HCT116 (cell line): ENCODE data around the gene PREX1. TPM values are rescaled to one million over a fixed set of nuclear protein-coding genes. Genes with fewer than 3 reads are reported as not detected.

Experiments
- ATAC-seq: fragments of 200-7000 bp; cut with Tn5 transposase; 2 replicates; pipeline ENCODE4 v1.9.1; 2020; ENCODE audit warnings: mild to moderate bottlenecking, moderate library complexity
- BruUV-seq: library from RNA; stranded (reverse); fragments of 400-500 nt; replicated peaks from 2 replicates; lab custom pipeline; 2021; lab: Mats Ljungman, UMichigan
- CTCF ChIA-PET: fragments of 300-600 bp; sonication (Branson Sonifier 250); formaldehyde crosslinking; loops from one replicate; lab custom pipeline; 2021; ENCODE audit warnings: antibody characterized with exemption; lab: Charles Lee
- POLR2A ChIA-PET: fragments of 300-600, 350-600 bp; sonication (Branson Sonifier 250); formaldehyde crosslinking; loops from one replicate; lab custom pipeline; 2021; ENCODE audit warnings: antibody characterized with exemption; lab: Charles Lee
- RAD21 ChIA-PET, 2 experiments: fragments of 300-600 bp; sonication (Branson Sonifier 250); formaldehyde crosslinking; loops; one replicate each; lab custom pipeline; 2023; ENCODE audit warnings: low total read pairs in 2 of 2; ENCODE audit not compliant: uncharacterized antibody in 2 of 2, unreplicated experiment in 2 of 2, low non-redundant PET in 1 of 2; lab: Charles Lee
- DNase-seq: peaks from one replicate; pipeline ENCODE4 v3.0.0-alpha.2; 2010; ENCODE audit warnings: low read depth, low spot score
- H2AFZ ChIP-seq: fragments of 200-600 bp; shearing (Covaris generic), sonication (generic); 2 replicates; pipeline ENCODE4 v1.6.1; 2017; ENCODE audit warnings: low read depth, mixed run types, mixed read lengths, antibody characterized with exemption, low read length; ENCODE audit not compliant: poor library complexity, severe bottlenecking
- H3K27ac ChIP-seq: 2 replicates; pipeline ENCODE4 v1.5.1; 2012; ENCODE audit warnings: low read depth, low read length
- H3K27me3 ChIP-seq: fragments of 200-600 bp; sonication (generic); 2 replicates; pipeline ENCODE4 v1.6.1; 2016; ENCODE audit warnings: mixed run types, low read length, mixed read lengths; ENCODE audit not compliant: insufficient read depth
- H3K36me3 ChIP-seq, 2 experiments: fragments of 200-500 bp in 1 of 2; fragments of 200-600 bp in 1 of 2; sonication (Bioruptor generic) in 1 of 2; sonication (generic) in 1 of 2; 2 replicates each; pipeline versions ENCODE4 v1.5.1 to v1.6.1; 2014 to 2016; ENCODE audit warnings: low read length in 2 of 2, inconsistent platforms in 1 of 2, mixed read lengths in 1 of 2, mixed run types in 1 of 2; ENCODE audit not compliant: insufficient read depth in 2 of 2, control insufficient read depth in 1 of 2
- H3K4me1 ChIP-seq, 2 experiments: fragments of 200-600 bp in 1 of 2; sonication (generic) in 1 of 2; 2 replicates each; pipeline versions ENCODE4 v1.5.1 to v1.6.1; 2012 to 2017; ENCODE audit warnings: low read length in 2 of 2, inconsistent platforms in 1 of 2, mild to moderate bottlenecking in 1 of 2, mixed read lengths in 1 of 2, mixed run types in 1 of 2, moderate library complexity in 1 of 2; ENCODE audit not compliant: insufficient read depth in 2 of 2, control insufficient read depth in 1 of 2
- H3K4me2 ChIP-seq: fragments of 200-600 bp; sonication (generic); 2 replicates; pipeline ENCODE4 v1.6.1; 2017; ENCODE audit warnings: mixed run types, low read length, mixed read lengths
- H3K4me3 ChIP-seq, 2 experiments: fragments of 200-600 bp in 1 of 2; sonication (generic) in 1 of 2; replicated peaks in 1 of 2; 2 replicates each; pipeline ENCODE4 v1.5.1; 2011 to 2016; ENCODE audit warnings: low read length in 2 of 2, control low read depth in 1 of 2, low read depth in 1 of 2, mild to moderate bottlenecking in 1 of 2, mixed read lengths in 1 of 2, mixed run types in 1 of 2
- H3K79me2 ChIP-seq: fragments of 200-600 bp; sonication (generic); 2 replicates; pipeline ENCODE4 v1.6.1; 2017; ENCODE audit warnings: mild to moderate bottlenecking, mixed run types, low read length, moderate library complexity, mixed read lengths; ENCODE audit not compliant: insufficient read depth
- H3K9ac ChIP-seq: fragments of 200-600 bp; sonication (generic); 2 replicates; pipeline ENCODE4 v1.6.1; 2016; ENCODE audit warnings: low read length, mixed read lengths
- H3K9me2 ChIP-seq: fragments of 200-600 bp; sonication (generic), shearing (Covaris generic); 2 replicates; pipeline ENCODE4 v1.6.1; 2017; ENCODE audit warnings: mixed run types, mild to moderate bottlenecking, moderate library complexity; ENCODE audit not compliant: insufficient read depth
- H3K9me3 ChIP-seq, 2 experiments: fragments of 200-500 bp in 1 of 2; fragments of 200-600 bp in 1 of 2; sonication (Bioruptor generic) in 1 of 2; sonication (generic) in 1 of 2; 2 replicates each; pipeline ENCODE4 v1.6.1; 2014 to 2017; ENCODE audit warnings: low read length in 2 of 2, mixed read lengths in 2 of 2, inconsistent platforms in 1 of 2, low read depth in 1 of 2, mild to moderate bottlenecking in 1 of 2, mixed run types in 1 of 2, moderate library complexity in 1 of 2; ENCODE audit not compliant: control insufficient read depth in 1 of 2, insufficient read depth in 1 of 2
- H4K20me1 ChIP-seq: fragments of 200-600 bp; sonication (generic), shearing (Covaris generic); 2 replicates; pipeline ENCODE4 v1.6.1; 2017; ENCODE audit warnings: mixed run types, mild to moderate bottlenecking, moderate library complexity; ENCODE audit not compliant: insufficient read depth
- CEBPB ChIP-seq: IDR thresholded peaks from 2 replicates; pipeline ENCODE4 v1.6.1; 2012; ENCODE audit warnings: low read depth
- FOSL1 ChIP-seq: IDR thresholded peaks from 2 replicates; pipeline ENCODE4 v1.6.1; 2012; ENCODE audit warnings: low read depth
- SIN3A ChIP-seq: IDR thresholded peaks from 2 replicates; pipeline ENCODE4 v1.6.1; 2012; ENCODE audit warnings: low read depth
- SP1 ChIP-seq: IDR thresholded peaks from 2 replicates; pipeline ENCODE4 v1.6.1; 2012; ENCODE audit warnings: low read depth
- ZFX ChIP-seq: fragments of 450-650 bp; IDR thresholded peaks from 2 replicates; pipeline ENCODE4 v1.6.1; 2017
- intact Hi-C: fragments of 100-400 bp; cut with micrococcal nuclease; formaldehyde crosslinking; loops from 2 replicates; pipeline ENCODE4 v1.10.0; 2022
- total RNA-seq: library from RNA; stranded (reverse); gene quantifications from one replicate; pipeline ENCODE4 v1.2.1, GENCODE V29; 2021; ENCODE audit not compliant: unreplicated experiment
- TF ChIP-seq, protein P1 (sequence below): IDR thresholded peaks from 2 replicates; pipeline ENCODE4 v1.6.1; 2011; ENCODE audit warnings: mild to moderate bottlenecking, low read length, moderate library complexity; ENCODE audit not compliant: insufficient replicate concordance; ENCODE audit errors: extremely low read depth

PREX1 gene
- total RNA-seq, 1 experiment from 2014 or later: 6.1 TPM

DNA sequence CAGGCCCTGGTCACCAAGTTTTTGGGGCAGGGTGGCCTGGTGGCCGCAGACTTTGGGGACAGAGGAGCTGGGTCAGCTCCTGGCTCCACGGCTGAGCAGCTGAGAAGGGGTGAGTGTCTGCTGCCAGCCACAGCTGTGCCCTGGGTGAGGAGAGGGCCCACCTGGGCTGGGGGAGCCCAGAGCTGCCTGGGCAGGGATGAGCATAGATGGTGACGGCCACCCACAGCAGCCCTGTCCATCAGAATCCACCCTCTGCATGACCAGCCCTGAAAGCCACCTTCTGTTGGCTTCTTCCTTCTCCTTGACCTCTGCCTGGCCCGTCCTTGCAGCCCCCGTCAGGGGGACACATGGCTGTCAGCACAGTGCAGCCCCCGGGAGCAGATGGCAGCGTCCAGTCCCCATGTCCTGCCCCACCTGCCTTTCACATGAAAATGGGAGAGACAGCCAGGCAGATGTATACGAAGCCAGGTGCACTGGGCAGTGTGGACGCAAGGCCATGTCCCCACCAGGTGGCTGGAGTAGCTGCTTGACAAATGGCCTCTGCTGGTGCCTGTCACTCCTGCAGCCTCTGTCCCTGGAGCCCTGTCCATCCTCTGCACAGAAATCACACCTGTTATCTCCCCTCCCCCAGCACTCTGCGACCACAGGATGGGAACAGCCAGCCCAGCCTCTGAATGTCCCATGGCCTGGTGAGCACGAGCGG is 220.8 kb downstream of the PREX1 start:
- Histone ChIP-seq H3K27me3 (no peaks in the 10 kb centered on the region; the same call in 1 of the 2 replicates), H3K9me3 (no peaks in the 10 kb centered on the region)
- no peak for DNase-seq
- RAD21 ChIA-PET: no interaction called here
- TF ChIP-seq CEBPB (no peak), SIN3A (no peak), ZFX (no peak), FOSL1 (no peak), SP1 (no peak)
- TF ChIP-seq, protein P1, sequence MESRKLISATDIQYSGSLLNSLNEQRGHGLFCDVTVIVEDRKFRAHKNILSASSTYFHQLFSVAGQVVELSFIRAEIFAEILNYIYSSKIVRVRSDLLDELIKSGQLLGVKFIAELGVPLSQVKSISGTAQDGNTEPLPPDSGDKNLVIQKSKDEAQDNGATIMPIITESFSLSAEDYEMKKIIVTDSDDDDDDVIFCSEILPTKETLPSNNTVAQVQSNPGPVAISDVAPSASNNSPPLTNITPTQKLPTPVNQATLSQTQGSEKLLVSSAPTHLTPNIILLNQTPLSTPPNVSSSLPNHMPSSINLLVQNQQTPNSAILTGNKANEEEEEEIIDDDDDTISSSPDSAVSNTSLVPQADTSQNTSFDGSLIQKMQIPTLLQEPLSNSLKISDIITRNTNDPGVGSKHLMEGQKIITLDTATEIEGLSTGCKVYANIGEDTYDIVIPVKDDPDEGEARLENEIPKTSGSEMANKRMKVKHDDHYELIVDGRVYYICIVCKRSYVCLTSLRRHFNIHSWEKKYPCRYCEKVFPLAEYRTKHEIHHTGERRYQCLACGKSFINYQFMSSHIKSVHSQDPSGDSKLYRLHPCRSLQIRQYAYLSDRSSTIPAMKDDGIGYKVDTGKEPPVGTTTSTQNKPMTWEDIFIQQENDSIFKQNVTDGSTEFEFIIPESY: no peak
- TF ChIP-seq, all 23 proteins: peak for 0
- BruUV-seq: no TSS peak
- Histone ChIP-seq H3K27ac (no peak overlapping the region), H3K4me3 (no peak overlapping the region), H4K20me1 (no peaks in the 10 kb centered on the region), H3K36me3 (no peaks in the 10 kb centered on the region), H3K4me2 (no peak overlapping the region), H3K9ac (no peak overlapping the region), H3K9me2 (no peaks in the 10 kb centered on the region), H2AFZ (no peak overlapping the region), H3K79me2 (no peaks in the 10 kb centered on the region), H3K4me1 (no peaks in the 10 kb centered on the region)
- CTCF ChIA-PET: interaction anchor here (1.7 kb wide), 1 partner anchor 13 kb away, joined by 5 read pairs; no protein-coding TSS in a partner anchor
- ATAC-seq: no peak
- POLR2A ChIA-PET: no interaction called here
- intact Hi-C loops: no loop called here
